ENCODE measurements around the gene GPHN. TPM values are rescaled to one million over a fixed set of nuclear protein-coding genes. Genes with fewer than 3 reads are reported as not detected.

GPHN gene
- total RNA-seq, 1 experiment from 2014 or later: 13.4 TPM

- no peak for DNase-seq (ENCODE audit: low read depth)
Measured at GRCh38 chr14:66916421-66916820, 408.5 kb downstream of the GPHN start.

GRCh38 chr14:66918527-66918926, 410.6 kb downstream of the GPHN start:
- no peak for DNase-seq (ENCODE audit: low read depth)

DNA sequence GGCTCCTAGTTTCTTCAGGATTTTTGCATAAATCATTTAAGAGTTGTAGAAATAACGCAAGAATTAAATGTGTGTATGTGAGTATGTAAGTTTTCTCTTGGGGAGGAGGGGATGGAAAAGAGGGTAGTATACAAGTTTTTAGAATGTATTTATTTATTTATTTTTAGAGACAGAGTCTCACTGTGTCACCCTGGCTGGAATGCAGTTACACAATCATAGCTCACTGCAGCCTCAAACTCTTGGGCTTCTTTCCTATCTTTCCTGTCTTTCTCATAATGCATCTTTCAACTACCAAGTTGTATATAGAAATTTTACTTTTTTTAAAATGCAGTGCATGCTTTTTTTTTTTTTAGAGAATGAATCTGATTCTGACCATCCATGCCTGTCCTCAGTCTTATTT, 412.2 kb downstream of the GPHN start:
- DNase-seq (ENCODE audit: low read depth): no peak

- DNase-seq (ENCODE audit: low read depth): no peak
Measured at GRCh38 chr14:66923251-66923650, 415.3 kb downstream of the GPHN start.

- DNase-seq (ENCODE audit: low read depth): no peak
Measured at GRCh38 chr14:66939409-66939808, 431.5 kb downstream of the GPHN start.

- peak; percentile 6 for DNase-seq (ENCODE audit: low read depth)
Measured at GRCh38 chr14:66944872-66945271, 436.9 kb downstream of the GPHN start.

DNA sequence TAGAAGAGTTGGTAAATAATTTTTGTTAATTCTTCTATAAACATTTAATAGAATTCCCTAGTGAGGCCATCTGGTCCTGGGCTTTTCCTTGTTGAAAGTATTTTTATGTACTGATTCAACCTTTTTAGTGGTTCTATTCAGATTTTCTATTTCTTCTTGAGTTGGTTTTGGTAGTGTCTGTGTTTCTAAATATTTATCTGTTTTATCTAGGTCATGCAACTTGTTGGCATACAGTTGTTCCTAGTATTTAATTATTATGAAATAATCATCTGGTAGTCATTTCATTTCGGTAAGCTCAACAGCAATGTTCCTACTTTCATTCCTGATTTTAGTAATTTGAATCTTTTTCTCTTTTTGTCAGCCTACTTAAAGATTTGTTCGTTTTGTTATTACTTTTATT, 447.2 kb downstream of the GPHN start:
- DNase-seq (ENCODE audit: low read depth): no peak

- DNase-seq (ENCODE audit: low read depth): no peak
Measured at GRCh38 chr14:66959437-66960050, 451.6 kb downstream of the GPHN start.

DNA sequence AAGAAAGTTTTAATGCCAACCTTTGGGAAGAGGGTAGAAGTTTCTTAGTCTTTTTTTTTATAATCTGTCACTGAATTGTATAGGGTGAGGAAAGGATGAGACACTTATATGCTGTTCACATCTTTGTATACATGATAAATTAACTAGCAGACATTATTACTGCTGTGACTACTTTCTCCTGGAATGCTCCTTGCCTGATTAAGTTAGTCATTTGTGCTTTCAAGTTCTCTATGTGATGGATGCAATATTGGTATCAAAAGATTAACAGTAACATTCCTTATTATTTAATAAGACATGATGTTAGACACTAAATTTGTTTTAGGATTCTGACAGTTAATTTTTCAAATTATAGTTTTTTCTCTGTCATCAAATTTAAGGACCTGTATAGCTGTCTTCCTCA, 457.9 kb downstream of the GPHN start:
- no peak for DNase-seq (ENCODE audit: low read depth)

GRCh38 chr14:66972469-66972868, 464.5 kb downstream of the GPHN start:
- DNase-seq (ENCODE audit: low read depth): no peak

- DNase-seq (ENCODE audit: low read depth): peak; percentile 31
Measured at GRCh38 chr14:66974397-66975025, 466.6 kb downstream of the GPHN start.

- DNase-seq (ENCODE audit: low read depth): no peak
Measured at GRCh38 chr14:66975251-66975650, 467.3 kb downstream of the GPHN start.

- DNase-seq (ENCODE audit: low read depth): no peak
Measured at GRCh38 chr14:66979101-66979974, 471.4 kb downstream of the GPHN start.

DNA sequence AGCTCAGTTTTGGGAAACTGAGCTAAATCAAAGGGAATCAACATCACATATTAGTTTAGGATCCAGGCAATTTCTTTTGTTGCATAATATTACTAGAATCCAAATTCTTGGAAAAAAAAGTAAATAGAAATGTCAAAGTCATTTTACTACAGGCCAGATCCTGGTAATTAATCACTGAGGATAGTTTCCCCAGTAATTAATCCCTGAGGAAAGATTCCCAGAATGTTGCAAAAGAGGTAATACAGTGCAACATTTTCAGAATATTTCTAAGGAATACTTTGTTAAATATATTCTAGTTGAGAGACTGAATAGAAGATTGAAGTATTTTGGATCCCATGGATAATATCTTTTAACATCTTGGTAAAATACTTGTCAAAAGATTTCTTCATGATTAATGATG, 474.3 kb downstream of the GPHN start:
- DNase-seq (ENCODE audit: low read depth): no peak

DNA sequence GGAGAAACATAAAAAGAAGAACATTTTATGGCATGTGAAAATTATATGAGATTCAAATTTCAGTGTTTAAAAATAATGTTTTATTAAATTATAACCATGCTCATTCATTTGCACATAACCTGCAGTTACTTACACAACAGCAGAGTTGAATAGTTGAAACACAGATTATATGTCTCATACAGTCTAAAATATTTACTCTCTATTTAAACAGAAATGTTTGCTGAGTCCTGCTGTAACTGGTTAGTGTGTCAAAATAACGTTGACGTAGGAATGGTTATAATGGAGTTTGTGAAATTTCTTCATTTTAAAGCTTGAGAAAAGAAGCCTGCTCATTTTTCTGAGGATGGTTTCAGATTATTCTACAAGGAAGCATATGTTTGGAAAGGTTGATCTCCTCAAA, 484.8 kb downstream of the GPHN start:
- no peak for DNase-seq (ENCODE audit: low read depth)

- DNase-seq (ENCODE audit: low read depth): no peak
Measured at GRCh38 chr14:66993512-66993911, 485.6 kb downstream of the GPHN start.

GRCh38 chr14:66998013-66998412, 490.1 kb downstream of the GPHN start:
- DNase-seq (ENCODE audit: low read depth): no peak

- no peak for DNase-seq (ENCODE audit: low read depth)
Measured at GRCh38 chr14:66999978-67000377, 492.0 kb downstream of the GPHN start.

GRCh38 chr14:67002994-67003753, 495.2 kb downstream of the GPHN start:
- DNase-seq (ENCODE audit: low read depth): no peak

DNA sequence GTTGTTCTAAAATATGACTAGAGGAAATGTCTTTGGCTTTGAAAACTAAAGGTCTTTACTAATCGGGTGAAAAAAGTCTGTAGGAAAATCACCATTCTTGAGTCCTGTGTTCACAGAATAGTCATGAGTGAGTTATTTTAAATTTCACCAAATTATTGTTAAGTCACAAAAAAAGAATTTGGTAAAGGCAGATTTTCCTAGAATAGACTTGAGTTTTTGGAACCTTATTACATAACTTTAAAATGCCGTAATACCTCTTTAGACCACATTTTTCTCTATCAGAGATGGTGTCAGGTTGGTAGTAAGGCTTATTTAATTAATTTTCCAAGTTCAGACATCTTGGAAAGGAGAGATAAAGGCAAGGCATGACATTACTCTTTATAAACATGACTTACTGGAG, 496.6 kb downstream of the GPHN start:
- DNase-seq (ENCODE audit: low read depth): no peak

DNA sequence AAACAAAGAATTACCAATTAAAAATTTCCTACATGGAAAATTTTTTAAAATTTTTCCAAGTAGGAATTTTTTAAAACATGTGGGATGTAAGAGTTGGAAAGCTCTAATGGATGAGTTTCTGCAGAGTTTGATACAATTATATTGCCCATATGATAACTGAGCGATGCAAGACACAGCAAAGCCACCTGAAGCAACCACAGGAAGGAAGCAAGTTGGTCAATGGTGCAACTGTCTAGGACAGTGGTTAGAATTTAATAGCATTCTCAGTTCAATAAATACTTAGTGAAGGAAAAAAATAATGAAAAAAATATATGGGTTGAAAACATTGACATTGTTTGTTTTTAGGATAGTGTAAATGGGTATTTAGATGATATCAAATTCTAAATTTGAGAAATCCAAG, 502.7 kb downstream of the GPHN start:
- DNase-seq (ENCODE audit: low read depth): no peak

DNA sequence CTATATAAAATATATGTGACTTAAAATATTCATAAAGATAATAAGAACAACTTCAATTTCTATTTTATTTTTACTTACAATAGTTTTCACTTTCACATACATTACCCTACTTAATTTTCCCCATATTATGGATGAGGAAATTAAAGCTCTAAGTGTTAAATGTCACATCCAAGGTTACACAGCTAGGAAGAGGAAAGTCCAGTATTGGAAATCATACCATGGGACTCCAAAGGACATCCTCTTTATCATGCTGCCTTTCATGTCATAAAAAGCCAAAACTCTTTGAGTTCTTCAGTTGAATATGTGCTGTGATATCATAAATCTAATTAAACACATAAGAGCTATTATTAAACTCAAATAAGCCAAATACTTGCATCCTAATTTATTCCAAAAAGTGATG, 508.9 kb downstream of the GPHN start:
- DNase-seq (ENCODE audit: low read depth): no peak

Measured in HT1080 (cell line).